DND-41 (cell line): ENCODE measurements around the gene PALMD.

Source experiments
- ATAC-seq: fragments of 200-7000 bp; cut with Tn5 transposase; 3 replicates; pipeline ENCODE4 v1.9.1; 2021; ENCODE audit warnings: low read depth; ENCODE audit not compliant: insufficient read depth
- DNase-seq: peaks from one replicate; pipeline ENCODE4 v3.0.0-alpha.2; 2020
- H2AFZ ChIP-seq: 2 replicates; pipeline ENCODE4 v1.6.0; 2012; ENCODE audit warnings: low read depth, low read length
- H3K27ac ChIP-seq: 2 replicates; pipeline ENCODE4 v1.5.1; 2012; ENCODE audit warnings: low read length, inconsistent platforms
- H3K27me3 ChIP-seq: fragments of 200-600 bp; sonication (generic); 2 replicates; pipeline ENCODE4 v1.6.0; 2012; ENCODE audit warnings: low read length, mild to moderate bottlenecking, inconsistent platforms; ENCODE audit not compliant: insufficient read depth, poor library complexity
- H3K36me3 ChIP-seq: 2 replicates; pipeline ENCODE4 v1.5.1; 2012; ENCODE audit warnings: low read length, inconsistent platforms; ENCODE audit not compliant: insufficient read depth
- H3K4me1 ChIP-seq: 2 replicates; pipeline ENCODE4 v1.5.1; 2012; ENCODE audit warnings: mild to moderate bottlenecking, low read length; ENCODE audit not compliant: insufficient read depth
- H3K4me2 ChIP-seq: 2 replicates; pipeline ENCODE4 v1.6.0; 2012; ENCODE audit warnings: mild to moderate bottlenecking, moderate library complexity, low read length, inconsistent platforms; ENCODE audit not compliant: insufficient read depth
- H3K4me3 ChIP-seq, 2 experiments: fragments of 200-600 bp in 1 of 2; shearing (Covaris generic) in 1 of 2; 2 replicates each; pipeline ENCODE4 v1.5.1; 2012 to 2016; ENCODE audit warnings: inconsistent platforms in 2 of 2, low read length in 2 of 2, mild to moderate bottlenecking in 2 of 2, low read depth in 1 of 2, moderate library complexity in 1 of 2
- H3K79me2 ChIP-seq: 2 replicates; pipeline ENCODE4 v1.6.0; 2012; ENCODE audit warnings: low read length, inconsistent platforms; ENCODE audit not compliant: insufficient read depth
- H3K9ac ChIP-seq: 2 replicates; pipeline ENCODE4 v1.6.0; 2012; ENCODE audit warnings: low read depth, mild to moderate bottlenecking, inconsistent platforms, low read length, moderate library complexity
- H3K9me3 ChIP-seq: 2 replicates; pipeline ENCODE4 v1.5.1; 2012; ENCODE audit warnings: low read length, moderate library complexity, mild to moderate bottlenecking, inconsistent platforms; ENCODE audit not compliant: insufficient read depth, severe bottlenecking
- H4K20me1 ChIP-seq: 2 replicates; pipeline ENCODE4 v1.6.0; 2012; ENCODE audit warnings: low read length; ENCODE audit not compliant: insufficient read depth
- CTCF ChIP-seq: IDR thresholded peaks from 2 replicates; pipeline ENCODE4 v1.5.1; 2012; ENCODE audit warnings: borderline replicate concordance, low read length, moderate library complexity, mild to moderate bottlenecking; ENCODE audit not compliant: poor library complexity, severe bottlenecking; ENCODE audit errors: extremely low read depth
- EZH2 ChIP-seq: IDR thresholded peaks from 3 replicates; pipeline ENCODE4 v1.6.1; 2012; ENCODE audit warnings: borderline replicate concordance, low read depth, mild to moderate bottlenecking, moderate library complexity, low read length, inconsistent platforms; ENCODE audit not compliant: severe bottlenecking

Gene PALMD

GRCh38 chr1:99648107-99648506 is 2.2 kb downstream of the PALMD start:
- H3K9me3 ChIP-seq, result no peaks in the 10 kb centered on the region
- no peaks in the 10 kb centered on the region for H3K27me3 ChIP-seq
- DNase-seq (no peak), ATAC-seq (no peak)
- H3K9ac ChIP-seq, result no peak overlapping the region
- H3K27ac ChIP-seq, result no peak overlapping the region
- no peak for TF ChIP-seq EZH2
- peak; percentile 20 for TF ChIP-seq CTCF
- no peaks in the 10 kb centered on the region for H4K20me1 ChIP-seq
- H3K79me2 ChIP-seq, result no peaks in the 10 kb centered on the region
- H3K4me3 ChIP-seq, result no peak overlapping the region
- H3K36me3 ChIP-seq, result no peaks in the 10 kb centered on the region
- no peak overlapping the region for H3K4me2 ChIP-seq
- no peaks in the 10 kb centered on the region for H3K4me1 ChIP-seq
- no peak overlapping the region for H2AFZ ChIP-seq

GRCh38 chr1:99650030-99650429 is 4.1 kb downstream of the PALMD start:
- H3K79me2 ChIP-seq, result no peaks in the 10 kb centered on the region
- H3K9me3 ChIP-seq, result no peaks in the 10 kb centered on the region
- H3K4me2 ChIP-seq, result no peak overlapping the region
- TF ChIP-seq CTCF, result no peak
- TF ChIP-seq EZH2, result no peak
- H4K20me1 ChIP-seq, result no peaks in the 10 kb centered on the region
- no peak overlapping the region for H3K27ac ChIP-seq
- H3K27me3 ChIP-seq, result no peaks in the 10 kb centered on the region
- no peaks in the 10 kb centered on the region for H3K36me3 ChIP-seq
- H2AFZ ChIP-seq, result no peak overlapping the region
- no peak overlapping the region for H3K4me3 ChIP-seq
- no peak overlapping the region for H3K9ac ChIP-seq
- H3K4me1 ChIP-seq, result no peaks in the 10 kb centered on the region
- DNase-seq, result no peak
- no peak for ATAC-seq

DNA sequence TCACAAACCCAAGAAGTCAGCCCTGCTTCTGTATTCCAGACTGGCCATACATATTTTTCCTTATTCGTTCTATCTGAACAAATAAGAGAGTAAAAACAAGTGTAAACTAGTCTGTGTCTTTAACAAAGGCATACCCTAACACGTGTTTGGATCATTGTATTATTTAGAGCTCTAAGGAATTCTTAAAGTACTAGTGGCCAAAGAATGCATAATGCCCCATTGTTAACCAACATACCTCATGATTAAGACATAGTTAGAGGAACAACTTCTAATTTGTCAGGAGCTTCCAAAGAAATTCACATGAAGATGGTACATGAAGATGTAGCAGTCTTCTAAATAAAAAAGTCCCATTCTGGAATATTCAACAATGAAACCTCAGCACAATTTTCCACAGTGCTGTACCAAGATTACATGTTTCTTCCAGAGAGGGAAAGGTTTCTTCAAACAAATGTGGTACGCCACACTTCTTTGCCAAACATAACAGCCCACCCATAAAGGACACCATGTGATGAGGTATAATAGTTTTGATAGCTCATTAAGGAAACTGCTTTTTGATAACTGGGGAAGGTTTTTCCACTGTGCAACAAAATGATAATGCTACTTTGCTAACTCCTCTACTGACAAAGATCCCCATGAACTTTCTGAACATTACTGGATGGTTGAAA is 5.0 kb downstream of the PALMD start:
- Histone ChIP-seq H3K9ac (no peak overlapping the region), H3K79me2 (no peaks in the 10 kb centered on the region), H2AFZ (no peak overlapping the region), H3K4me1 (no peaks in the 10 kb centered on the region), H3K4me2 (no peak overlapping the region), H3K9me3 (no peaks in the 10 kb centered on the region), H3K36me3 (no peaks in the 10 kb centered on the region), H3K27me3 (no peaks in the 10 kb centered on the region), H4K20me1 (no peaks in the 10 kb centered on the region), H3K27ac (no peak overlapping the region), H3K4me3 (no peak overlapping the region)
- no peak for ATAC-seq
- TF ChIP-seq CTCF (no peak), EZH2 (no peak)
- no peak for DNase-seq

- no peak for ATAC-seq
- no peak overlapping the region for H2AFZ ChIP-seq
- no peaks in the 10 kb centered on the region for H3K27me3 ChIP-seq
- H3K4me3 ChIP-seq, result no peak overlapping the region
- H3K27ac ChIP-seq, result no peak overlapping the region
- H4K20me1 ChIP-seq, result no peaks in the 10 kb centered on the region
- DNase-seq, result no peak
- no peaks in the 10 kb centered on the region for H3K4me1 ChIP-seq
- no peaks in the 10 kb centered on the region for H3K36me3 ChIP-seq
- TF ChIP-seq CTCF (no peak), EZH2 (no peak)
- no peak overlapping the region for H3K4me2 ChIP-seq
- H3K9ac ChIP-seq, result no peak overlapping the region
- no peaks in the 10 kb centered on the region for H3K79me2 ChIP-seq
- no peaks in the 10 kb centered on the region for H3K9me3 ChIP-seq
Observed at GRCh38 chr1:99652881-99653281, 7.0 kb downstream of the PALMD start.
